HL-60/S4 (cell line): Measurements from ENCODE around the gene ARHGEF4.

ENCODE experiments used
- in situ Hi-C: fragments of 300-500 bp; cut with MboI; formaldehyde crosslinking; loops from 2 replicates; pipeline ENCODE4 v1.14.3; 2022; ENCODE audit warnings: low sequenced_read_pairs

ARHGEF4 gene

GRCh38 chr2:131004446-131005209 is 167.9 kb downstream of the ARHGEF4 start:
- in situ Hi-C loops: no loop called here

GRCh38 chr2:131005216-131005935 is 168.7 kb downstream of the ARHGEF4 start:
- in situ Hi-C loops: no loop called here

- in situ Hi-C loops: no loop called here
These were observed 169.8 kb downstream of the ARHGEF4 start for GRCh38 chr2:131006561-131006960.

GRCh38 chr2:131008967-131009366 is 172.3 kb downstream of the ARHGEF4 start:
- in situ Hi-C loops: no loop called here

- in situ Hi-C loops: no loop called here
These were observed 173.2 kb downstream of the ARHGEF4 start for GRCh38 chr2:131009713-131010475.

GRCh38 chr2:131010566-131010965 is 173.9 kb downstream of the ARHGEF4 start:
- in situ Hi-C loops: no loop called here

GRCh38 chr2:131011486-131011885 is 174.8 kb downstream of the ARHGEF4 start:
- in situ Hi-C loops: no loop called here

- in situ Hi-C loops: no loop called here
These were observed 177.4 kb downstream of the ARHGEF4 start for GRCh38 chr2:131014141-131014540.

DNA sequence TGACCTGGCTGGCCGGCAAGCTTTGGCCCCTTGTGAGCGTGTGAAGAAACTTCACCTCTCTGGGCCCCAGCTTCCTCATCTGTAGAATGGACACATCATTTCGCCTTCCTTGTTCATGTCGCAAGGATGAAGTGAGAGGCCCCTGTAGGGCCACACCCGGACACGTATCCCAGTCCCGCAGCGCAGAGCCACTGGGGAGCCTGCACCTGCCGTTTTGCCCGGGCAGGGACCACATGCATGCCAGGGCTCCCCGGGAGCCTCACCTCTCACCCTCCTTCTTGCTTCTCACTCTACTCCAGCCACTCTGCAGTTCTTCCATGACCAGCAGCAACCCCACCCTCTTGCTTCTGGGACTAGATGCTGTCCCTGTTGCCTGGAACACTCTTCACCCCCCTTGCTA is 179.1 kb downstream of the ARHGEF4 start:
- in situ Hi-C loops: no loop called here

- in situ Hi-C loops: no loop called here
These were observed 180.4 kb downstream of the ARHGEF4 start for GRCh38 chr2:131016826-131017741.

- in situ Hi-C loops: no loop called here
These were observed 186.0 kb downstream of the ARHGEF4 start for GRCh38 chr2:131022731-131023130.

DNA sequence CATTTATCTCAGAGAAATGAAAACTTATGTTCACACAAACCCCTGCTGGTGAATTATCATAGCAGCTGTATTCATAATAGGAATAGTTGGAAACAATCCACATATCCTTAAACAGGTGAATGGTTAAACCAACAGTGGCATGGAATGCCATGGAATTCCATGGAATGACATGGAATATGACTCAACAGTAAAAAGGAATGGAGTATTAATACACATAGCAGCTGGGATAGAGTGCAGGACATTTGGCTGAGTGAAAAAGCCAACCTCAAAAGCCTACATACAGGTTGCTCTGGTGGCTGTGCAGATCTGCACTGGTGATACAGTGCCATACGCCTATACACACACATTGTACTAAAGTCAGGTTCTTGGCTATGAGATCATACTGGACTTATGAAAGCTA is 187.0 kb downstream of the ARHGEF4 start:
- in situ Hi-C loops: no loop called here

DNA sequence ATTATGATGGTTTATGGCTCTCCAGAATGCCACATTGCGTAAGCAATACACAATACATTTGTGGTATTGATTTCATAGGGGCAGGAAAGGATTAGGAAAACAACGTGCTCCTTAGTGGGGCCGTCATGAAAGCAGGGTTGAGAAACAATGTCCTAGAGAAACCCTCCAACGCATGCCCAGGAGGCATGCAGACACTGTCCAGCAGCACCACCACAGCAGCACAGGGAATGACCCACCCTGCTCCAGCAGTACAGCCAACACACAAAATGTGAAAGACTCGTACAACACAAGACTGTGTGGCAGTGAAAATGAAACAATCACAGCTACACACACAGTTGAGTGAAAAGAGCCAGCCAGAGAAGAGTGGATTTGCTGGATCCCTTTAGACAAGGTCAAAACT is 190.2 kb downstream of the ARHGEF4 start:
- in situ Hi-C loops: no loop called here

DNA sequence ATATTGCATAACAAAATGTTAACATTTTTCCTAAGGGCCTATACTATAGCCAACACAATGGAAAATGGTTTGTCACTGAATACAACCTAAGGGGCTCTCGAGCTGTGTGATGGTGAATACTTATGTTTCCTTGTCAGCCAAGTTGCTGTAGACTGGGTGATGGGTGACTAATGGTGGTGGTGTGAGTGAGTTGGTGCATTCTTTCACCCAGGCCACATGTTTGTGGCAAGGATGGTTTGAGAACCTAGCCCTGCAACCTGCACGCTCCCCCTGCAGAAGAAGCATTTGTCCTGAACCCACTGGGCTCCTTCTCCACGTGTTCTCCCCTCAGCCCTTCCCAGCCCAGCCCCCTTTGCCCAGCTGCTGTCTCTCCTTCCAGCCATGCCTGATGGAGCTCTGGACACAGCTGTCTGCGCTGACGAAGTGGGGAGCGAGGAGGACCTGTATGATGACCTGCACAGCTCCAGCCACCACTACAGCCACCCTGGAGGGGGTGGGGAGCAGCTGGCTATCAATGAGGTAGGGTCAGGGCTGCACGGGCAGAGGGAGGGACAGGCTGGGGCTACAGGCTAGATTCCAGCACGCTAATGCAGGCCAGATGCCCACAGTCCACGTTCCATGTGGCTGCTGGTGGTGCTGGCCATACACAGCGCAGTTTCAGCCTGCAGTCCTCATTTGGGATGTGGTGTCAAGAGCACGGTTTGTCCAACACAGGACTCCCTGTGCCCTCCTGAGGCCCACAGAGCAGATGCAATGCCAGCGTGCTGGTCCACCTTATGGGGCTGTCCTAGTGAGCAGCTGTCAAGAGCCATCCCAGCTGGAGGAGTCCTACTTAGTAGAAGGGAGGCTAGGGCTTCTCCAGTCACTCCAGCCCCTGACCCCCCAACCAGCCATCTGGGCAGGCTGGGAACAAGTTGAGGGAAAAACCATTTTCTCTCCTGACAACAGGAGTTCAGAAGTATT is 191.1 kb downstream of the ARHGEF4 start:
- in situ Hi-C loops: no loop called here

DNA sequence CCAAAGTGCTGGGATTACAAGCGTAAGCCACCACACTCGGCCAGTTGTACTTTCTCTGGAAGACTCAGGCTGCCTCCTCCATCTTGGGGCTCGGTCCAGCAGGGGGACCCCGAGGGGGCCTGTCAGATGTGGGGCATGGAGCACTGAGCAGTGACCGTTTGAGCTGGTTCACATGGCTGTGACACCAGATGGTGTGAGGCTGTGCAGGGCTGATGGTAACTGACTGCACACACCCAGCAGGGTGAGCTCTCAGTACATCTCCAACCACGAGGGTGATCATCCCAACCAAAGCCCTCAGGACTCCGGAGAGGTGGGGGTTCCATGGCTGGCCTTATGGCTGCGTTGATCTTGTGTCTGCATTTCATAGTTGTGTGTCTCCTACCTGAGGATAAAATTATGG is 193.1 kb downstream of the ARHGEF4 start:
- in situ Hi-C loops: no loop called here

GRCh38 chr2:131030478-131030971 is 193.8 kb downstream of the ARHGEF4 start:
- in situ Hi-C loops: no loop called here

GRCh38 chr2:131031431-131031841 is 194.7 kb downstream of the ARHGEF4 start:
- in situ Hi-C loops: no loop called here

DNA sequence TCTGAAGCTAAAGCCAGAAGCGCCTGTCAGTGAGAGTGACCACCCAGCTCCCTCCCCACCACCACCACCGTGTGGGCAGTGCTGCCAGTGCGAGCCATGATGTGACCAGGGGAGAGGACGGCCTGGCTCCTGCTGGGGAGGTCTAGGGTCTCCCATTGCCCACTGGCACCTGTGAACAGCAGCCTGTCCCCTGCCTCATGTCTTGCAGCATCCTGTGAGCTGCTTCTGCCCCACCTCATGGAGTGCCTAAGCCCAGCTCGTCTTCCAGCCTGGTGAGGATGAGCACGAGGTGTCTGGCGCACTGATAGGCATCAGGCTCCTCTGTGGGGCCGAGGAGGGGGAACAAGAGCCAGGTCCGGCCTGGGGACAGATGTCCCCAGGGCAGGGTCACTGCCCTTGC is 195.2 kb downstream of the ARHGEF4 start:
- in situ Hi-C loops: no loop called here

- in situ Hi-C loops: no loop called here
These were observed 195.7 kb downstream of the ARHGEF4 start for GRCh38 chr2:131032393-131032836.
